Urinary bladder (tissue), 4 donors: ENCODE data around the gene ERO1A. TPM values are rescaled to one million over a fixed set of nuclear protein-coding genes. Genes with fewer than 3 reads are reported as not detected.
"Not testable (repeated sequence)": the region's sequence is repeated elsewhere in the genome, so short reads cannot be mapped to it uniquely, and the experiment has no call there.

Experiments
- DNase-seq: peaks from one replicate; pipeline ENCODE4 v3.0.0-alpha.2; 2015; ENCODE audit errors: extremely low spot score
- H3K27ac ChIP-seq: one replicate; pipeline ENCODE4 v1.5.1; 2013; ENCODE audit warnings: low read depth, mild to moderate bottlenecking, moderate library complexity
- H3K36me3 ChIP-seq: one replicate; pipeline ENCODE4 v1.6.1; 2013; ENCODE audit warnings: mild to moderate bottlenecking, moderate library complexity; ENCODE audit not compliant: insufficient read depth
- H3K4me1 ChIP-seq: one replicate; pipeline ENCODE4 v1.6.1; 2013; ENCODE audit warnings: mild to moderate bottlenecking, moderate library complexity; ENCODE audit not compliant: insufficient read depth
- H3K4me3 ChIP-seq: one replicate; pipeline ENCODE4 v1.5.1; 2013; ENCODE audit warnings: low read depth, low read length
- WGBS: extraction: QIAGEN DNeasy Blood & Tissue Kit; methylation state at CpG from one replicate; pipeline ENCODE4 v1.1.7; 2013; 5-methylcytosine and 5-hydroxymethylcytosine counted together
- polyA plus RNA-seq: library from polyadenylated mRNA; stranded (reverse); fragments of 200-250 nt; gene quantifications from one replicate; pipeline ENCODE4 v1.2.3, GENCODE V29; 2013
- total RNA-seq: library from RNA; depleted of rRNA; stranded (reverse); fragments of >200 nt; gene quantifications from one replicate; pipeline ENCODE4 v1.2.3, GENCODE V29; 2014
- donor health status: healthy with polysubstance abuse.
- donor health status: healthy.

ERO1A gene, protein sequence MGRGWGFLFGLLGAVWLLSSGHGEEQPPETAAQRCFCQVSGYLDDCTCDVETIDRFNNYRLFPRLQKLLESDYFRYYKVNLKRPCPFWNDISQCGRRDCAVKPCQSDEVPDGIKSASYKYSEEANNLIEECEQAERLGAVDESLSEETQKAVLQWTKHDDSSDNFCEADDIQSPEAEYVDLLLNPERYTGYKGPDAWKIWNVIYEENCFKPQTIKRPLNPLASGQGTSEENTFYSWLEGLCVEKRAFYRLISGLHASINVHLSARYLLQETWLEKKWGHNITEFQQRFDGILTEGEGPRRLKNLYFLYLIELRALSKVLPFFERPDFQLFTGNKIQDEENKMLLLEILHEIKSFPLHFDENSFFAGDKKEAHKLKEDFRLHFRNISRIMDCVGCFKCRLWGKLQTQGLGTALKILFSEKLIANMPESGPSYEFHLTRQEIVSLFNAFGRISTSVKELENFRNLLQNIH
- total RNA-seq (87.4 TPM), polyA plus RNA-seq (15.4 TPM)

DNA sequence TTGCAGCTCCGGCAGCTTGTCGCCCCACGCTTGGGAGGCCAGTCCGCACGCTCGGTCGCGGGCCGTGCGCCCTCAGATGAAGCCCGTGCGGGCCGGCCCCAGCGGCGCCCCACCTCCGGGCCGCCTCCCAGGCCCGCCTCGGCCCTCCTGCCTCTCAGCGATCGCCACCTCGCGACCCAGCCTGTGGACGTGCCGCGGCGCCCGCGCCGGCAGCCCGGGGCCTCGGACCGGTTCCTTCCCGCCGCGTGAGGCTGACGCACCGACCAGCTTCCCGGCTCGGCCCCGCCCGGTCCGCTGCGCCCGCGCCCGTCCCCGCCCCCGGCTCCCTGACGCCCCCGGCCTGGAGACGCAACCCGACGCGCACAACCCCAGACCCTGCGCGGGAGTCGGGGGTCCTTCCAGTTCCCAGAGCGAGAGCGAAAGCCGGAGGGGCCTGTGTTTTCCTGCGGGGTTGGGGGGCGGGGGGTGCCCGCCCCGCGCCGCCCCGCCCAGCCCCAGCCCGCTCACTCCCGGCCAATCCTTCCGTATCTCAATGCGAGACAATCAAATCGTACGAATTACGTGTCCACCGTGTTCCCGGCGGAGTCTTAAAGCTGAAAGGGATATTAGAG, at the start of gene ERO1A:
ERO1A (minus strand) TSS at position 78 of the 611 bp plus-strand sequence; CDS start at position 1, 77 bp downstream.
- peak within 1 kb of the TSS; percentile 95 for H3K4me3 ChIP-seq
- DNase-seq = peak; percentile 76
- H3K36me3 ChIP-seq = no peaks in the 10 kb centered on the region
- WGBS = under 1% methylated on average over 78 of the region's 78 CpGs
- H3K4me1 ChIP-seq = no peaks in the 10 kb centered on the region
- peak within 1 kb of the TSS; percentile 99 for H3K27ac ChIP-seq

DNA sequence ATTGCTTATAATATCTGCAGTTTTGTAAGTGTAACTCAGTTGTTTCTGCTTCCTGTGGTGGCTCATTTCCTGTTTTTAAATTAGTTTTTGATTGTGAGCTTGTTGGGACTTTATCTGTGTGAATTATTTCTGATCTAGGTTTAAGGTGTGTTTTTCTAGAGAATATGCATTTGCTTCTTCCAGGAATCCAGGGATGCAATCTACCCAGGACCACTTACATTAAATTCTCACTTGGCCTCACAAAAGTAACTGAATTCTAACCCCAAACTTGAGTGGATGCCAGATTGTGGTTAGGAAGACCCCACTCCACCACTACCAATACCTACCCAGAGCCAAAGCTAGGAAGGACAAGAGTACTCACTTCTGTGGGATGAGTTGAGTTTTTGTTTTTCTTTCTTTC, 46.5 kb upstream of the ERO1A start:
- Histone ChIP-seq H3K4me3 (no peak overlapping the region), H3K27ac (no peak overlapping the region), H3K36me3 (no peaks in the 10 kb centered on the region), H3K4me1 (no peaks in the 10 kb centered on the region)
- no peak for DNase-seq

DNA sequence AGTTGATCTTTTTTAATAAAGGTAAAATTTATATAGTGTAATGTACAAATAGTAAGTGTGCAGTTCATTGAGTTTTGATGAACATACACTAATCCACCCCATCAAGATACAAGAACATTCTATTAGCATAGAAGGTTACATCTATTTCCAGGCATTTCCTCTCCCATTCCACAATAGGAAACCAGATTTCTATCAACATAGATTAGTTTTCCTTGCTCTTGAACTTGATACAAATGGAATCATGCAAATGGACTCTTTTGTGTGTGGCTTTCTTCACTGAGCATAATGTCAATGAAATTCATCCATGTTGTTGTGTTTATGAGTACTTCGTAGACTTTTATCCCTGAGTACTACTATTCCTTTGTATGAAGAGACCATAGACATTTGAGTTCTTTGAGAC, 45.4 kb upstream of the ERO1A start:
- Histone ChIP-seq H3K4me1 (no peaks in the 10 kb centered on the region), H3K27ac (no peak overlapping the region), H3K36me3 (no peaks in the 10 kb centered on the region), H3K4me3 (no peak overlapping the region)
- DNase-seq = no peak
- 93% methylated on average over 1 of the region's 1 CpG for WGBS

DNA sequence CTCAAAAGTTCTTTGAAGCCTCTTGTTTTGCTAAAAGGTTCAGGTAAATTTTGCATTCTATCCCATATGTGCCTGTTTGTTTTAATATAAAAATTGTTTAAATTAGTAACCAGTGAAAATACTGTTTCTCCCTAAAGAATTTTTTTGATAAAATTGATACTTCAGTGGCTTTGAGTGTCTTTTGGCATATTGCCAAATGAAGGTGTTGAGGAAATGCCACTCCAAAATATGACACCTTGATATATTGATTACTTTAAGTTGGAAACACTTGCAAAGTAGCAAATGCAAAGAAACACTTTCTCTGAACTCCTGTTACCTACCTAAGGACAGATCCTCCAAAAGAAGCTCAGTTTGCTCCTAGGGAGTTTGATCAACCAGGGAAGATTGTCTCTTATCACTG, 43.1 kb upstream of the ERO1A start:
- DNase-seq = no peak
- H3K4me3 ChIP-seq = no peak overlapping the region
- no peak overlapping the region for H3K27ac ChIP-seq
- no peaks in the 10 kb centered on the region for H3K36me3 ChIP-seq
- H3K4me1 ChIP-seq = no peaks in the 10 kb centered on the region

DNA sequence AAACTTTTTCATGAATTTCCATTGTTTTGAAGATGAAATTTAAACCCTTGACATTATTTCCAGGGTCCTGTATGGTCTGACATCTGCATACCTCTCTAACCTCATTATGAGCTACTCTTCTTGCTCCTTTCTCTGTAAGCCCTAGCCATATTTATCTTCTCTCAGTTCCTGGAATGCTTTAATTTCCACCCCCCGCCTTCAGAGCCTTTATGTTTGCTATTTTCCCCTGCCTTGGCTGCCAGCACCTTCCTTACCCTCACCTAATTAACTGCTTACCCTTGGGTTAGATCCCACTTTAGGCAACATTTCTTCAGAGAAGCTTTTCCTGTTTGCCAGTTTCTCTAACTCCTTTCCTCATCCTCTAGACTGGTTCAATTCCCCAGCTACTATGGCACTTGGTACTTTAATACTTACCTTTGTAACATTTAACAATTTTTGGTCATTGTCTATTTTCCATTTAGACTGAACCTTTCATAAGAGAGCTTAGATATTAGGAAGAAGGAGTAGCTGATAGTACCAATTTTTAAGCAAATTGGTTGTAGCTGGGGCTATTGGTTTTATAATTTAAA, 40.6 kb upstream of the ERO1A start:
- Histone ChIP-seq H3K4me1 (no peaks in the 10 kb centered on the region), H3K4me3 (no peak overlapping the region), H3K36me3 (no peaks in the 10 kb centered on the region), H3K27ac (no peak overlapping the region)
- 59% methylated on average over 1 of the region's 1 CpG for WGBS
- DNase-seq = no peak

DNA sequence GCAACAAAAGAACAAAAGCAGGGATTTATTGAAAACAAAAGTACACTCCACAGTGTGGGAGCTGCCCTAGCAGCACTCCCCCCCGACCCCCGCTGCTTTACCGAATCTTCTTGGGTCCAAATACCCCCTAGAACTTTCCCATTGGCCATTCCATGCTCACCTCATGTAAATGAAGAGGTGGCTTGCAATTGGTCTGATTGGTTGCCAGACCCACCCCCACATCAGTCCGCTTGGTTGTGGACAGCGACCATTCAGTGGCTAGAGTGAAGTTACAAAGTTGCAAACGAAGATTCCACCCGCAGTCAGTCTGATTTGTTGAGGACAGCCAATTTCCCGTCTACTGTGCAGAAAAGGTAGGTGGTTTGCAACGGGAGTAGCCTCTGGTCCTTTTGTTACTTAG, 38.5 kb upstream of the ERO1A start:
- Histone ChIP-seq H3K4me3 (no peak overlapping the region), H3K4me1 (no peaks in the 10 kb centered on the region), H3K27ac (no peak overlapping the region), H3K36me3 (no peaks in the 10 kb centered on the region)
- WGBS = 95% methylated on average over 9 of the region's 9 CpGs
- no peak for DNase-seq

DNA sequence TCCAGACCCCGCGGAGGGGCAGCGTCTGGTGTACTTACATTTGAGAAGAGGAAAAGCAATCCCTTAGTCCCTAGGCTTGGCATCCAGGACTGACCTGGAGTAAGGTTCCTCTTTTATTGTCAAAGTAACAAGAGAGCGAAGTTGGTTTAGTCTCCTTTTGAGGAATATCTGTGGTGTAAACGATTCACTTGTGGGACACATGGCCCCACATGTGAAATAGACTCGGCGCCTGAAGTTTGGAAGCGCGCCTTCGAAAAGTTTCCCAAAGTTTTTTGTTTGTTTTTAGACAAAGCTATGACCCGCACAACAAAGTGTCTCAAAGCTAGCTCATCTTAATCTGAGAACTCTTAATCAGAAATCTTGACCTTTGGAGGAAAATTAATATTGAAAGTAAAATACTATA, 35.4 kb upstream of the ERO1A start:
- DNase-seq = no peak
- Histone ChIP-seq H3K4me1 (no peaks in the 10 kb centered on the region), H3K36me3 (peaks cover 1% of the 10 kb centered on the region), H3K4me3 (peak overlapping the region; percentile 81), H3K27ac (peak overlapping the region; percentile 40)
- WGBS = 1% methylated on average over 11 of the region's 11 CpGs

DNA sequence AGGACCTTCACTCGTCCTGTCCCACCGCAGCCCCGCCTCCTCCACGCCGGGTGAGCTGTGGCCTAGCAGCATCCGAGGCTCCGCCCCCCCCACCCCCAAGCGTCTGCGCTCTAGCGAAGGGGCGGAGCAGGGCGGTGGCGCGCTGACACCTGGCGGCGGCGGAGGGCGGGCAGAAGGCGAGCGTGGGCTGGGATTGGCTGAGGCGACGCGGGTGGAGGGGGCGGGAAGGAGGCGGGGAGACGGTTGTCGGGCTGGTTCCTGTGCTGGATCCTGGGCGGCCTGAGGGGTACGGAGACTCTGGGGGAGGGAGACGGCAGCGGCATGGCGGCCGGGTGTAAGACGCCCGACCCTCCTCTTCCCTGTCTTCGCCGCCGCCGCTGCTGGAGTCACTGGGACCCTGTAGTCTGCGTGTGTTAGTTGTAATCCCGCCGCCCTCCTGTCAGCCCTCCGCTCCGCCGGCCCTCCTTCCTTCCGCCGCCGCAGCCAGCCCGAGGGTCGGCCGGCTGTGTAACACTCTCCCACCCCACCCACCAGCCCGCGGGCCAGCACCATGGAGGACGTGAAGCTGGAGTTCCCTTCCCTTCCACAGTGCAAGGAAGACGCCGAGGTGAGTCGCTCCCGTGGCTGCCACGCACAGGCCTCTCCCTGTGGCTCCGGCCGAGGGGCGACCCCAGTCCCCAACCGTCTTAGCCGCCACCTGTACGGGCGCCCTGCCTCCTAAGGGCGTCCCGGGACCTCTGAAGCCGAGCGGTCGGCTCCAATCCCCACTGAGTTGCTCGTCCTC, 34.8 kb upstream of the ERO1A start, which contains the start of gene STYX:
STYX (plus strand) TSS at position 242 of the 784 bp plus-strand sequence; CDS start at position 551, 309 bp downstream.
- DNase-seq = peak; percentile 92
- no peaks in the 10 kb centered on the region for H3K4me1 ChIP-seq
- under 1% methylated on average over 72 of the region's 72 CpGs for WGBS
- H3K27ac ChIP-seq = peak within 1 kb of the TSS; percentile 40
- peaks cover 1% of the 10 kb centered on the region for H3K36me3 ChIP-seq
- H3K4me3 ChIP-seq = peak within 1 kb of the TSS; percentile 81

DNA sequence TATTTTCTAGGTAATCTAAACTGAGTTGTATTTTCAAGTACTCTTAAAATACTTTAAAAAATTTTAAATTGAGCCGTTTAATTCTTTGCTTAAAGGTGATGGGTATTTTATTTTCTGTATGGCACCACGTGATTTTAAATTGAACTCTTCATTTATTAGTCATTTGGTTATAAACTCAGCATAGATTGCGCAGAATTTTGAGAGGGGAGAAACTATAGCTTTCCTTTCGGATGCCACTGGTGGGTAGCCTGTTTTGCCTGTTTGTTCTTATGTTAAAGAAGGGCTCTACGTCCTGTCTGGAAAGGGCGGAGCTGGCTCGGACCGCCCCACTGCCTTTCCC, 34.2 kb upstream of the ERO1A start:
- 3% methylated on average over 8 of the region's 8 CpGs for WGBS

DNA sequence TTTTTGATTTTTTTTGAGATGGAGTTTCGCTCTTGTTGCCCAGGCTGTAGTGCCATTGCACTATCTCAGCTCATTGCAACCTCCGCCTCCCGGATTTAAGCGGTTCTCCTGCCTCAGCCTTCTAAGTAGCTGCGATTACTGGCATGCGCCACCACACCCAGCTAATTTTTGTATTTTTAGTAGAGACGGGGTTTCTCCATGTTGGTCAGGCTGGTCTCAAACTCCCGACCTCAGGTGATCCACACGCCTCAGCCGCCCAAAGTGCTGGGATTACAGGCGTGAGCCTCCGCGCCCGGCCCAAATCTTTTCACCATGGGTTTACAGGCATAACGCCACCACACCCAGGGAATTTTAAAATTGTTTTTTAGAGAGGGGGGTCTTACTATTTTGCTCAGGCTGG, 33.7 kb upstream of the ERO1A start:
- H3K27ac ChIP-seq, H3K4me1 ChIP-seq, H3K36me3 ChIP-seq, DNase-seq, H3K4me3 ChIP-seq: not testable (repeated sequence)
- 91% methylated on average over 15 of the region's 15 CpGs for WGBS

More for the DNA sequence above, 34.2 kb upstream of the ERO1A start:
- H3K36me3 ChIP-seq = peaks cover 1% of the 10 kb centered on the region
- peak overlapping the region; percentile 17 for H3K4me3 ChIP-seq
- no peaks in the 10 kb centered on the region for H3K4me1 ChIP-seq
- DNase-seq = no peak
- H3K27ac ChIP-seq = no peak overlapping the region

DNA sequence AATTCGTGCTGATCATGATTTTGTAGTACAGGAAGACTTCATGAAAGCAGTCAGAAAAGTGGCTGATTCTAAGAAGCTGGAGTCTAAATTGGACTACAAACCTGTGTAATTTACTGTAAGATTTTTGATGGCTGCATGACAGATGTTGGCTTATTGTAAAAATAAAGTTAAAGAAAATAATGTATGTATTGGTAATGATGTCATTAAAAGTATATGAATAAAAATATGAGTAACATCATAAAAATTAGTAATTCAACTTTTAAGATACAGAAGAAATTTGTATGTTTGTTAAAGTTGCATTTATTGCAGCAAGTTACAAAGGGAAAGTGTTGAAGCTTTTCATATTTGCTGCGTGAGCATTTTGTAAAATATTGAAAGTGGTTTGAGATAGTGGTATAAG, 32.2 kb upstream of the ERO1A start:
- DNase-seq, H3K4me3 ChIP-seq, H3K36me3 ChIP-seq, H3K27ac ChIP-seq, H3K4me1 ChIP-seq: not testable (repeated sequence)
- 94% methylated on average over 2 of the region's 2 CpGs for WGBS

DNA sequence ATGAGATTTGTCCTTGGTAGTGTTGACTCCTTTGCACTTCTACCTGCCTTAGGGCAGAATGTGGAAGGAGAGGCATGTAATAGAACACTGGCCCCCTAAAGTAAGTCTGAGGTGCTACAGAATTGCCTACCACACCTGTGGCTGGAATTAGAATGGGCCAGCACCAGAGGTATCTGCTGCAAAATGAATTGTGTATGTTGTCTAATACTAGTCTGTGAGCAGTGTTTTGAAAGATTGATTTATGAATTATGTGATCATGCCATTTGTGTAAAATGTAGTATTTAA, 28.9 kb upstream of the ERO1A start:
- Histone ChIP-seq H3K36me3 (peaks cover 1% of the 10 kb centered on the region), H3K4me3 (no peak overlapping the region), H3K4me1 (no peaks in the 10 kb centered on the region), H3K27ac (no peak overlapping the region)
- DNase-seq = no peak

DNA sequence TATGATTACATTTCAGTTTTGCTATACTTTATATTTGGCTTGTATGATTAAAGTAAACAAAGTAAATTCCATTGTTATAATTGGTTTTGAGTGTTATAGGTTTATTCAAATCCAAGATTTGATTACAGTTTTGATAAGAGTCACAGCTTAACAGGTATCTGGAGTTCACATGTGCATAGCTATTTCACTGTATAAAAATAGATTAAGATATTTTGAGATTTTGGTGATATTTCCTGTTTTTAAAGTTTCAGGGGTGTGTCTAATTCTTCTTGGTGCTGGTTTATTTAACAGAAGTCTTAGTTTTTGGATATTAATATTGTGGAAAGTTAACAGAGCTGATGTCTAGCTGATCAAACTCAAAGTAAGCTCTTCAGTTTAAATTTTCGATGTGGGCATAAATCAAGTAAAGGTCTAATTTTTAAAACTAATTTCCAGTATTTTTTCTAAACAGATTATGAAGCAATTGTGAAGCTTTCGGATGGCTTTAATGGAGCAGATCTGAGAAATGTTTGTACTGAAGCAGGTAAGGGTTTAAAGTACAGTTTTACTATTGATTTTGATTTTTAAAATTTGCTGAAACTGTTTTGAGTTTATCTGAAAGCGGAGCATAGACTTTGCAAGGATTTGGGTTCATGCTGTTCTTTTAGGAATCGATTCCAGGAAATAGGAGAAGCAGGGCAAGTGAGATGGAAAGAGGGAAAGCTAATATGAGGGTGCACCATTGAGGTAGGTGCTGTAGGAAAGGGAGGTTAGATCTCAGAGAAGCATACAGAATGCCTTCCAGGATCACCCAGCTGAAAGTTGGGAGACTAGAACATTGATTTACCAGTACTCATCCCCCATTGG, 28.4 kb upstream of the ERO1A start:
- WGBS = 94% methylated on average over 4 of the region's 4 CpGs
- no peaks in the 10 kb centered on the region for H3K4me1 ChIP-seq
- DNase-seq = no peak
- no peak overlapping the region for H3K4me3 ChIP-seq
- H3K36me3 ChIP-seq = peaks cover 1% of the 10 kb centered on the region
- no peak overlapping the region for H3K27ac ChIP-seq
